ENCODE measurements around the gene DBNDD1. TPM values are rescaled to one million over a fixed set of nuclear protein-coding genes. Genes with fewer than 3 reads are reported as not detected.
"Not testable (repeated sequence)": the region's sequence is repeated elsewhere in the genome, so short reads cannot be mapped to it uniquely, and the experiment has no call there.

DBNDD1 gene
- total RNA-seq, 4 donors from 2014 or later: 1.4 to 5.0 (median 3.5) TPM; not detected in 1

GRCh38 chr16:90011908-90012501 is 7.3 kb downstream of the DBNDD1 start:
- ATAC-seq (ENCODE audit: low FRiP score) (peak; percentile 37), DNase-seq (ENCODE audit: low spot score) (no peak)
- no peak for TF ChIP-seq CTCF (IDR thresholded peaks at IDR 0.05)

- TF ChIP-seq CTCF (IDR thresholded peaks at IDR 0.05): no peak
- no peak for ATAC-seq (ENCODE audit: low FRiP score)
- no peak for DNase-seq (ENCODE audit: low spot score)
Measured at GRCh38 chr16:90011508-90011819, 7.8 kb downstream of the DBNDD1 start.

GRCh38 chr16:90010676-90011507 is 8.4 kb downstream of the DBNDD1 start:
- ATAC-seq (ENCODE audit: low FRiP score): no peak
- DNase-seq (ENCODE audit: low spot score): no peak
- no peak for TF ChIP-seq CTCF (IDR thresholded peaks at IDR 0.05)

- TF ChIP-seq CTCF (IDR thresholded peaks at IDR 0.05): no peak
- DNase-seq (ENCODE audit: low spot score) (no peak), ATAC-seq (ENCODE audit: low FRiP score) (peak; percentile 24)
Measured at GRCh38 chr16:90009172-90009899, 9.9 kb downstream of the DBNDD1 start.

- no peak for ATAC-seq (ENCODE audit: low FRiP score)
- no peak for TF ChIP-seq CTCF (IDR thresholded peaks at IDR 0.05)
- no peak for DNase-seq (ENCODE audit: low spot score)
Measured at GRCh38 chr16:90008708-90009145, 10.5 kb downstream of the DBNDD1 start.

- not testable (repeated sequence) for ATAC-seq (ENCODE audit: low FRiP score)
Measured at GRCh38 chr16:90007635-90008234, 11.5 kb downstream of the DBNDD1 start.

GRCh38 chr16:90007015-90007414 is 12.2 kb downstream of the DBNDD1 start:
- no peak for ATAC-seq (ENCODE audit: low FRiP score)

More at GRCh38 chr16:90007635-90008234, 11.5 kb downstream of the DBNDD1 start:
- DNase-seq (ENCODE audit: low spot score): not testable (repeated sequence)

More at GRCh38 chr16:90007015-90007414, 12.2 kb downstream of the DBNDD1 start:
- no peak for DNase-seq (ENCODE audit: low spot score)
- no peak for TF ChIP-seq CTCF (IDR thresholded peaks at IDR 0.05)

Measured in omental fat pad (tissue), 4 donors.